ENCODE measurements around the gene RHPN2.
A peak's percentile ranks its signal among the peaks of the same experiment; 100 is the strongest.
"Not testable (repeated sequence)": the region's sequence is repeated elsewhere in the genome, so short reads cannot be mapped to it uniquely, and the experiment has no call there.

Gene RHPN2

DNA sequence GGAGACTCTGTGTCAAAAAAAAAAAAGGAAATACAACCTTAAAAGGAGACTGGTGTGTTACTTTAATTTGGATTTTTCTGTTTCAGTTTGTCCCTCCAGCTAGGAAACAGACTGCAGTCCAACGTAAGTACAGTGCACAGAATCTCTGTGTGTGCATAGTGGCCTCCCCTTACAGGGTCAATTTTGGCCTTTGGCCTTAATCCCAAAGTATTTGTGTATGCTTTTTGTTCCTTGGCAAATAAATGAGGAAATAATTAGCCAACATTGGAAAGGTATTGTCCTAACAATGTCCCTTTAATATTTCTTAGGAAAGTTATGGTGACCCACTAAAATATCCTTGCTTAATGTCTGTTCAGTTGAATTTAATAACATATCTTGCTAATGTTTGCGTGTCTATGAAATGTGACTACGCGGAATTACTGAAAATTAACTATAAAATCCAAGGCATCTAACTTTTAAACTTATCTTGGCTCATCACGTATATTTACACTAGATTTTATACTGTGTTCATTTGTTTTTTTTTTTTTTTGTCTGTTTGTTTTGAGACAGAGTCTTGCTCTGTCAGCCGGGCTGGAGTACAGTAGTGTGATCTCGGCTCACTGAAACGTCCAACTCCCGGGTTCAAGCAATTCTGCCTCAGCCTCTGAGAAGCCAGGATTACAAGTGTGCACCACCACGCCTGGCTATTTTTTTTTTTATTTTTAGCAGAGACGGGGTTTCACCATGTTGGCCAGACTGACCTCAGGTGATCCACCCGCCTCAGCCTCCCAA lies 39.0 kb downstream of the RHPN2 start:
- not testable (repeated sequence) for DNase-seq

DNA sequence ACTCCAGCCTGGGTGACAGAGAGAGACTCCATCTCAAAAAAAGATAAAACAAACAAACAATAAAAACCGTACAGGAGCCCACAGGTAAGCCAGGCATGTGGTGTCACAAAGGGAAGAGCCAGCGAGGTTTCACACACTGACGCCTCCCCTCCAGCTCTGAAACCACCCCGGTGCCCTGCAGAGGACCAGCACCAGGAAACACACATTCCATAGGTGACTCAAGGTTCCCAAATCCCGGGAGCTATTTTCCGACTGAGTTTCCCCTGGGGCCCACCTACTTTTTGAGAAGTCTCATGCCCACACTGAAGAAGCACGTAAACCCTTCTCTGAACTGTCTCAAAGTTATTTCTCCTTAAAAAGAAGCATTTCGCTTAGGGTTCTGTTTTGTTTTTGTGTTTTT lies 40.3 kb downstream of the RHPN2 start:
- no peak for DNase-seq

DNA sequence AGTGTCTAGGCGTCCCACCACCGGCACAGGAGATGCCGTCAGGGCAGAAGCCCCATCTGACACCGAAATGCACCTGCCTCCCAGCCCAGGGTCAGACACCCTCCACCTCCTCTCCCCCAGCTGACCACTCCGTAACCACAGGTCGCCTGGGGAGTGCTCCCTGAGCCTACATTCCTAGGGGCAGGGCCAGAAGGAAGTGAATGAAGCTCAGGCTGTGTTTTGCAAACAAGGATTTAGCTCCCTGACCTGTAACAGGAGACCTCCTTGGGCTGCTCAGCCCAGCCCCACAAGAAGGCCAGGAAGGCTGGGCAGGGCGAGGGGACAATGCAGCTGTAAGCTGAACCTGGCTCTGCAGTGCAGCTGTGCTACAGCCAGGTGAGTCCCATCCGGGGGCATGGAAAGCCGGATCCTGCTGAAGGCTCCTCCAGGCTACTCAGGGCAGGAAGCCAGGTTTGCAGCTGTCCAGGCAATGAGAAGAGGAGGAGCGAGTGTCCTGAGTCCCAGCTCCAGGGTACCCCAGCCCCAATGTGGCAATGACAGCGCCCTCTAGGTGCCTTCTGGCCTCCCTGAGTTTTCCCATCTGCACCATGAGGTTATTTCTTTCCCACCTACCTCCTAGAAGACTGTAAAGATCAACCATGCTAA lies 42.1 kb downstream of the RHPN2 start:
- no peak for DNase-seq

DNA sequence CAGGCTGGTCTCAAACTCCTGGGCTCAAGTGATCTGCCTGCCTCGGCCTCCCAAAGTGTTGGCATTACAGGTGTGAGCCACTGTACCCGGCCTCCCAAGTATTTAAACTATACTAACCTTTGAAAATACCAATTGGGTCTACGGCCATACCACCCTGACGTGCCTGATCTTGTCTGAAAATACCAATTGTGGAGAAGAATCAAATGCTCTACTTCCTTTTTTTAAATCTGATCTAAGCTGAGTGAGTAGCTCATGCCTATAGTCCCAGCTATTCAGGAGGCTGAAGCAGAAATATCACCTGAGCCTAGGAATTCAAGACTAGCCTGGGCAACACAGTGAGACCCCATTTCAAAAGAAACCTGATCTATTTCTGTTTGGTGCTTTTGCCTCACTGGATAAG lies 53.8 kb downstream of the RHPN2 start:
- not testable (repeated sequence) for DNase-seq

DNA sequence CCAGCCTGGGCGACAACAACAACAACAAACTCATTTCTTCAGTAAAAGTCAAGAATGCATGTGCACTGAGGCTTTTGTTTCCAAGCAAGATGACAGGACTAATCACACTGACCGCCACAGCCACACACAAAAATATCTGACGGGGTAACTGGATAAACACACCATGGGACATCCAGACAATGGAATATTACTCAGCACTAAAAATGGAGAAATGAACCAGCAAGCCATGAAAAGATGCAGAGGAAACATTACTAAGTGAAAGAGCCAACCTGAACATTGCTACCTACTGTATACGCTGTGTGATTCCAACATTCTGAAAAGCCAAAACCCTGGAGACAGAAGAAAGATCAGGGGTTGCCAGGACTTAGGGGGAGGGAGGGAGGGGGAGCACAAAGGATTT lies 56.0 kb downstream of the RHPN2 start:
- no peak for DNase-seq

DNA sequence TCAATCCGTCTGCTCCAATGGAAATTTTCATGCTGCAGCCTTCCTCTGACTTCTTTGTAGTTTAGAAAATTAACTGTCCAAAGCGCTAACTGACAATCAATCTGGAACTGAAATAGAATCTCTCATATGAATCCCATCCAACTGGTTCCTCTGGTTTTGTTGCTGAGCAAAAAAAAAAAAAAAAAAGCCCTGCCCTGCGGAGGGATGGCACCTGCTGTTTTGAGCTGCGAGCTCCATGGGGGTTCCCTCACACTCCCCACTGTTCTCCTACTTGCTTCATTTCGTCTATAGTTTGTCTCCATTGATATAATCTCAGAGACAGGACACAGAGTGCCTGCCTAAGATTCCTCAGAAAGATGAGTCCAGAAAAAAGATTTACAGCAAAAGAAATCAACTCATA lies 59.2 kb downstream of the RHPN2 start:
- no peak for DNase-seq

DNA sequence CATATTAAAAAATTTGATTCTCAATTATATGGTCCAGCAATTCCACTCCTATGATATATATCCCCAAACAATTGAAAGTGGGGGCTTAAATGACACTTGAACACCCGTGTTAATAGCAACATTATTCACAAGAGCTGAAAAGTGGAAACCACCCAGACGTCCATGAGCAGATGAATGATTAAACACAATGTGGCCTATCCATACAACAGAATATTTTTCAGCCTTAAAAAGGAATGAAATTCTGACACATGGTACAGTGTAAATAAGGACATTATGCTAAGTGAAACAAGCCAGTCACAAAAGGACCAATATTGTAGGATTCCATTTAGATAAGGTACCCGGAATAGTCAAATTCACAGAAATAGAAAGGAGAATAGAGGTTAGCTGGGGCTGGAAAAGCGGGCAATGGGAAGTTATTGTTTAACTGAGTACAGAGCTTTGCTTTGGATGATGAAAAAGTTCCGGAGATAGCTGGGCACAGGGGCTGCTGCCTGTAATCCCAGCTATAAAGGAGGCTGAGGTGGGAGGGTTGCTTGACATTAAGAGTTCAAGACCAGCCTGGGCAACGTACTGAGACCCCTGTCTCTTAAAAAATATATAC lies 61.2 kb downstream of the RHPN2 start:
- DNase-seq, result not testable (repeated sequence)

DNA sequence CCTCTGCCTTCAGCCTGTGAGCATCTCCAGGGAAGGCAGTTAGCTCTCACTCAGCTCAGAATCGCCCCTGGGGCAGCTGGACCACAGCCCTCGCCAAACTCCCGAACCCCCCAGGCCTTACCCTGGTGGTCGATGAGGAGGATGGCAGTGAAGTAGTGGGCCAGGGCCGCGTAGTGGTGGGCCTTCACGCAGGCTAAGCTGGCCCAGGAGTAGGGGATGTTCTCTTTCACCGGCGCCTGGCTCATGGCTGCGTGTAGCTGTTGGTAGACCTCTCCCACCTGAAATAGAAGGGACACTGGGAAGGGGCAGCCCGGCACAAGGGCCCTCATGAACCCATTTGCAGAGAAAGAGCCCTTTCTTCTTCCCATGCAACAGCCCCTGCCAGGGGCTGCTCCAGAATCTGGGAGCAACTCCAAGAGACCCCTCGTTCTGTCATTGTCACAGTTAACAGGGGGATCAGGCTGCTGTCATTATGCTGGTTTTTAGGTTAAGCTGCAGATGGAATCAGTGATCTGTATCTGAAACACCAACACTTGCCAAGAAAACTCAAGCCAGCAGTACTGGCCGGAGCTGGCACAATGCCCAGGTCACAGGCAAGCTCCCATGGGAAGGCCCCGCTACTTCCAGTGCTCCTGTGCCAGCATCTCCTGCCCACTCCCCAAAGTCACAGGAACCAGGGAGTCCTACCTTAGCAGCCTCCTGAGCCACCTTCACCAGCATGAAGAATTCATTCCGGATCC lies 62.4 kb downstream of the RHPN2 start:
- DNase-seq, result not testable (repeated sequence)

DNA sequence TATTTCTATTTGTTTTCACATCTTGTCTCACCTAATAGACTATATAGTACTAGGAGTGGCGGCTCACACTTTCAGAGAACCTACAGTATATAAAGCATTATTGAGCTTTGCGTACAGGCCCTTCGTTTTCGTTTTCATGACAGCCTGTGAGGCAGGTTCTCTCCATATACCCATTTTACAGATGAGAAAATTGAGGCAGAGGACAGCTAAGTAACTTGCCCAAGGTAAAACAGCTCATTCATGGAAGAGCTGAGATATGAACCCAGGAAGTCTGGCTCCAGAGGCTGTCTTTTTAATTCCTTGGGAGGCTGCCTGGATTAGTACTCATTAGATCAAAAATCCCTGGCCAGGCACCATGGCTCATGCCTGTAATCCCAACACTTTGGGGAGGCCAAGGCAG lies 63.8 kb downstream of the RHPN2 start:
- no peak for DNase-seq

DNA sequence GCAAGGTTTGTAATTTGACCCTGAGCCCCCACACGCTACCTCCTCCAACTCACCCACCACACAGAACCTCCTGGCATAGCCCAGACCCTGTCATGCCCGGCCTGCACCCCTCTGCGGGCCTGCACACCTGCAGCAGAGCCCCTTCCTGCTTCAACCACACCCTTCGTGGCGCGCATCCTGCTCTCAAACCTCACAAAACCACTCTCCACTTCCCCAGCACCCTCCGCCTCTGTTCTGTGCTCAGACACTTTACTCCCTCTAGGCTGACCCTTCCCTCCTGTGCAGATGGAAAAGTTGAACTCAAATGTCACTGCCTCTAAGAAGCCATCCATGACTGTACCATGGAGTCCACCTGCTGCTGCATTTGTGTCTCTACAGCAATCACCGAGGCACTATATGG lies 64.2 kb downstream of the RHPN2 start:
- peak; percentile 45 for DNase-seq

DNA sequence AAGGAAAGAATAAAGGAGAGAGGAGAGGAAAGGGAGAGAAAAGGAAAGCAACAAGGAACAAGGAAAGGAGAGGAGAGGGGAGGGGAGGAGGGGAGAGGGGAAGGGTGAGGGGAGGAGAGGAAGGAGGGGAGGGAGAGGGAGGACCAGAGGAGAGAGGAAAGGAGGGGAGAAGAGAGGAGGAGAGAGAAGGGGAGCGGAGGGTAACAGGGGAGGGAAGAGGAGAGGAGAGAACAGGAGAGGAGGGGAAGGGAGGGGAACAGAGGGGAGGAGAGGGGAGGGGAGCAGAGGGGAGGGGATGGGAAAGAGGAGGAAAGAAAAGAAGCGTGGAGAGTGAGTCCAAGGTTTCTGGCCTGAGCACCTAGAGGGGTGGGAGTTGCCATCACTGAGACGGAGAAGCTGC lies 66.0 kb downstream of the RHPN2 start:
- no peak for DNase-seq

DNA sequence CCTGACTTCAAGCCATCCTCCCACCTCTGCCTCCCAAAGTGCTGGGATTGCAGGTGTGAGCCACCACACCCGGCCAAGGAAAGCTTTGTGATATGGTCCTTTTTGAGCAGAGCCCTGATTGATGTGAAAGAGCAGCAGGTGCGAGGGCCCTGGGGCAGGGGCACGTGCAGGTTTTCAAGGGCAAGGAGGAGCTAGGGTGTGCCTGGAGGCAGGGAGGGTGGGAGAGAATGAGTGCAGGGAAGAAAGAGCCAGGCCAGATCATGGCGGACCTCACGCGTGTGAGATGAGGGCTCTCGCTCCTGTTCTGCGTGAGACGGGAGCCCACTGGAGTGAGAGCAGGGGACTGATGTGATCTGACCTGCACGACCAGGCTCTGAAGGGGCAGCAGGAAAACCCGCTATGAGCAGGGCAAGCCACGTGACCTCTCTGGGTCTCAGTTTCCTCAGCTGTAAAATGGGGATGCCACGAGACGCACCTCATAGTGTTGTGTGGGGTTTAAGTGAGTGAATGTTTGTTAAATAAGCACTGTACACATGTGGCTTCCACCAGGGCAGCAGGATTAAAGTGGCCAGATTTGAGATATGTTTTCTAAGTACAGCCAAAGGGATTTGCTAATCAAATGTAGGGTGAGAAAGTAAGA lies 66.9 kb downstream of the RHPN2 start:
- no peak for DNase-seq

DNA sequence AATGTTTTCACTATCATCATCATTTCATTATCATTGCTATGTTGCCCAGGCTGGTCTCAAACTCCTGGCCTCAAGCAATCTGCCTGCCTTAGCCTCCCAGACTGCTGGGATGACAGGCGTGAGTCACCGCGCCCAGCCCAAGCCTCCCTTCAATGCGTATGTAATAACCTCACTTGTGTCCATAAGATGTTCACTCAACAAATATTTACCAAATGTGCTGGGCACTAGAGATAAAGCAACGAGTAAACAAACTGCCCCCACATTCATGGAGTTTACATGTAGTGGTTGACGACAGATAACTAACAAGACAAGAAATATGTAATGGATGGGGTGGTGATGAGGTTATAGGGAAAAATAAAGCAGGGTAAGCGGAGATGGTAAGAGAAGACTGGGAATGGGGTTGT lies 67.6 kb downstream of the RHPN2 start:
- DNase-seq, result not testable (repeated sequence)

DNA sequence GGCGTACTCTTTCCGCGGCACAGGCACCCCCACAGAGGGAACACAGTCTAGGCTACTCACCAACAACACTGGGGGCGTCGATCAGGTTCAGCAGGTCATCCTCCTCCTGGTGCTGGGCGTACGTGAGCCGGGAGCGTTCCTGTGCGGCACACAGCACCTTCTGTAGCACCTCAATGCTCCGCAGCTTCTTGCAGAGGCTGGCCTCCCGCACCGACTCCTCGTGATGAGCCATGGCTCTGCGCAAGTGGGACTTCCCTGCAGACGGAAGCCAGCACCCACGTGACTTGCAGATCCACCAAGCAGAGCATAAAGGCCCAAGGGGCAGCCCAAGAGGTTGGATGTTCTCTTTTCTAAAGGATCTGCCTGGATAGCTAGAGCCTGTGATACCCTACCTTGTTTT lies 68.7 kb downstream of the RHPN2 start:
- not testable (repeated sequence) for DNase-seq

DNA sequence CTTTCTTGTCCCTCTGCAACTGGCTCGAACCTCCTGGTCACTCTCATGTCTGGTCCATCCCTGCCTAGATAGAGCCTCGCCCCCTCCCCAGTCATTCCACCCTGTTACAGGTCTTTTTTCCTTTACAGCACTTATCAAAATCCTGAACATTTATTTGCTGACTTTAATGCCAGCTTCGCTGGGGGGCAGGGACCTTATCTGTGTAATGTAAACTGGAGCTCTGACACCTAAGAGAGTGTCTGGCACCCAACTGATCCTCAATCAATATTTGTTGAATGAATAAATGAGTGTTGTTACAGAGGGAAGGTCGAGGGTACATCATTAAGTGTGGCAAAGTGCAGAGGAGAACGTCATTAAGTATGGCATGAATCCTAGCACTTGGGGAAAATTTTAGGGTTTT lies 76.0 kb downstream of the RHPN2 start:
- DNase-seq, result no peak

DNA sequence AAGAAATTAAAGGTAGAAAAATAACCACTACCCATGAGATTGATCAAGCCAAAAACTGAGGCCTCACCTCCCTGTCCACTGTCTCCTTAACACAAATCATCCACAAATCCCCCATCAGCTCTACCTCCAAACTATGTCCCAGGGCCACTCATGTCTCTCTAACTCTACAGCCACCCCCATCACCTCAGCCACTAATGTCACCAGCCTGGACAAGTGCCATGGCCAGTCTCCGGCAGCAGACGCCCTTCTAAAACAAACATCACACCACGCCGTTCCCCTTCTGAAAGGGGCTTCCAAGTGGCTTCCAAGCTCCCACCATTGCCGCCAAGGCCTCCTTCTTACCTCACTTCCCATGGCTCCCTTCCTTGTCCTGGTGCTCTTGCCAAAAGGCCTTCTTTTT lies 76.4 kb downstream of the RHPN2 start:
- DNase-seq, result not testable (repeated sequence)

DNA sequence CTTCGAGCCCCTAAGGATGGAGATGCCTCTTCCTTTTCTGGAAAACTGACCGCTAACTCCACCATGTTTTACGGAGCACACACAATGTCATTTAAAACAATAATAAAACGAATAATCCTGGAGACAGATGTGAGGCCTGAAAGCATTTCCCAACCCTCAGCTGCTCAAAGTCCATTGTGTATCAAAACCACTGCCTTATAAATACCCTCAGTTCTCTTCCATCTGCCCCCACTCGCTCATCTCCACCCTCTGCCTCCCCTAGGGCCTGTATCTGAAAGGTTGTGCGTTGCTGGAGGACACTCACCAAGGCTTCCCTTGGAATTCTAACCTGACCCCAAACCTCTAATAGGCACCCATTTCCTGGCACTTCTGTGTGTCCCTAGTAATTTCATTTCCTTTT lies 82.2 kb downstream of the RHPN2 start:
- DNase-seq, result not testable (repeated sequence)

DNA sequence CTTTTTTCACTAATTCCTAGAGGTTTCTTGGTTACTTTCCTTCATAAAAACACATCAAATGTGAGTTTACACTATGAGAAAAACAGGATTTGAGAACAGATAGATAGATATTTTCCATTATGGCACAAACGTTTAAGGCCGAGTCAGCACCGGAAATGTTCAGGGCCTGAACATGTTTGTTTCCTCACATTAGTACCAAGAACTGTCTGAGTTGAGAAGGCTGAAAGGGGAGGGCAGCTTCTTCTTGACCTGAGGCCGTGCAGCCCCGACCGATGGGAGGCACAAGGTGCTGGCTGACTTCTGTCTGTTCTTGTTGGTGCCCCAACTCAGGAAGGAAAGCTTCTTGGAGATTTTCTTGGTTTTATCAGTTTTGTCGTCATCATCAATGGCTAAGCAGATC lies 84.9 kb downstream of the RHPN2 start:
- not testable (repeated sequence) for DNase-seq

DNA sequence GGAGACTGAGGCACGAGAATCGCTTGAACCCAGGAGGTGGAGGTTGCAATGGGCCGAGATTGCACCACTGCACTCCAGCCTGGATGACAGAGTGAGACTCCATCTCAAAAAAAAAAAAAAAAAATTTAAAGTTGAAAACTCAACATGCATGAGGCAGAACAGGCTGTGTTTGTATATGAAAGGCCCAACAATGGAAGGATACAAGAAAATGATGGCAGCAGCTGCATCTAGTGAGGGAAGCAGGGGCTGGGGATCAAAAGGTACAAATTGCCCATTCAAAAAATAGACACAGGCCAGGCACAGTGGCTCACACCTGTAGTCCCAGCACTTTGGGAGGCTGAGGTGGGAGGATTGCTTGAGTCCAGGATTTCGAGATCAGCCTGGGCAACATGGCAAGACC lies 86.9 kb downstream of the RHPN2 start:
- DNase-seq, result not testable (repeated sequence)

DNA sequence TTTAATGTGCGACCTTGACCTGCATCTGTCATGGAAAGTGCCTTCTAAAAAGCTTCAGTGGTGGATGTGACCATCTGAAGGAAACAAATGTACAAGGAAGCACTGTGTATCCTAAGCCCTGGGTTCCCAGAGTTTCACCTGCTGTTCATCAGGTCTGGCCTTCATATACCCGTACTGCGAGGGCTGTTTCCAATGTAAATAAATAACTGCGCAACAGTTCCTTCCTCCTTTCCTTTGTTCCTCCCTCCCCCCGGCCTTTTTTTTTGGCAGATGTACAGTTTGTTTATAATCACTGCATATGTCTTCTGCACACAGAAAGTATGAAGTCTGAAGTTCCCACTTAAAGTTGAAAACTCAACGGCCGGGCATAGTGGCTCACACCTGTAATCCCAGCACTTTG lies 87.4 kb downstream of the RHPN2 start:
- DNase-seq, result no peak

DNA sequence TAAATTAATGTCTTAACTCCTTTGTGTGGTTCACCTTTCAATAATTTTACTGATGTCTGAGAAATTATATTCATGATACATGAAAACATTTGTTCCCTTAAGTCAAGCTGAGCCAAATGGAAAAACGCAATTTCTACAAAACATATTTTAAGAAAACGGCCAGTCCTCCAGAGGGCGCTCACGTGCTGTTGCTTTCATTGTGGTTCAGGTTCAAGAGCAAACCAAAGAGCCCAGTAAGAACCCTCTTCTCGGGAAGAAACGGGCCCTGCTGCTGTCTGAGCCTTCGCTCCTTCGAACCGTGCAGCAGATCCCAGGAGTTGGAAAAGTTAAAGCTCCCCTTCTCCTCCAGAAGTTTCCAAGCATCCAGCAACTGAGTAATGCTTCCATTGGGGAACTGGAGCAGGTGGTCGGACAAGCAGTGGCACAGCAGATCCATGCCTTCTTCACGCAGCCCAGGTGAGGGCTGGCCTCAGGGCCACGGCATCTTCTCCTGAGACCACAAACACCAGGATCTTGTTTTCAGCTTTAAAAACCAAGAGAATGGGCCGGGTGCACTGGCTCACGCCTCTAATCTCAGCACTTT lies 88.4 kb downstream of the RHPN2 start:
- peak; percentile 79 for DNase-seq

DNA sequence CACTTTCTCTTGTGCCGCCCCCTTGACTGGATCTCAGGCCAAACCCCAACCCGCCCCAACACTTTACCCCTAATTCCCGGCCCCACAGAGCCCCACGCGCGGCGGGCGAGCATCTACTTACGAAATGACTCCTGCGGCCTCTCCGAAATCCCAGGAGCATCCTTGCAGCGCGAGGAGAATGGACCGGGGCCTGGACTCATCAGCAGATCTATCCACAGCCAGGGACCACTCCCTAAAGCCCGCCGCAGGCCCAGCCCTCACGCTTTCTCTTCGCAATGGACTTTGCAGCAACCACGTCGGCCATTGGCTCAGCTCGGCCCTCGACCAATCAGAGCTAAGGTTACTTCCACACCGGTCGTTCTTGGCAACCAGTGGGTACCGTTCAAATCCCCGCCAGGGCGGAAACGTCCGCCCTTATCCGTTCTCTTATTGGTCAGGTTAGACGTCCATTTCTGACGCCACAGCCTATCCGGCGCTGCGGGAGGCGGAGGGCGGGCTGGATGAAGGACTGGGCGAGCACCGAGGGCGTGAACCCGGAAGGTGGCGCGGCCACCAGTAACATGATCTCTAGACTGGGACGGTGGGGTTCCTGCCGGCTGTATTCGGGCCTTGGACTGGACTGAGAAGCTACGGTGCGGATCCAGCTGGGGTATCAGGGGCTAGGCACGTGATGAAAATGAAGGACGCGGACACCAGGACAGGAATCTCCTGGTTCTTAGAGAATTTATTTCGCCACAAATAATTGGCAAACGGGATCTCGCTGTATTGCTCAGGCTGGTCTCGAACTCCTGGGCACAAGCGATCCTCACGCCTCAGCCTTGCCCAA lies 92.8 kb downstream of the RHPN2 start, which contains the start of the genes CEP89 and FAAP24:
Gene CEP89, minus strand, starts transcription at position 244 of the 826 bp plus-strand sequence. Its CDS starts 84 bp downstream, at position 160.
Gene FAAP24, plus strand, starts transcription at position 528 of the 826 bp plus-strand sequence. CDS start 955 bp downstream, outside the sequence.
- peak; percentile 97 for DNase-seq
